ENCODE results near the gene RANBP1.

DNA sequence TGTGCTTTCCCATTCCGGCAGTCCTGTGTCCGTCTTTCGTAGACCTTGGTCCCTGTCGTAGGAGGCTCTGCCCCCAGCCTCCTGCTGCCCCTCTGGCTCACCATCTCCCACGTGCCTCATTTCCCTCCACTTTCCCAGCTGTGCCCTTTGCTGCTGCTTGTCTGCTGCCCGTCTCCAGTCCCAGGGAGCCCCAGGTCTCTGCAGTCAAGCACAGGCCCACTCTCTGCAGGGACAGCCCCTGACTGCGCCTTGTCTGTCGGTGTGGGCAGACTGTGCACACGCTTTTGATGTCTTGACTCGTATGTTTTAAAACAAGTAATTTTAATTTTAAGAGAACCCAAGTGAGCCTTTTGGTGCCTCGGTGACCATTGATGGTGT, 23.4 kb upstream of the RANBP1 start:
- TF ChIP-seq PRPF4 (IDR thresholded peaks at IDR 0.05; ENCODE audit: insufficient read depth, low read depth, low read length, poor library complexity, severe bottlenecking) (no peak), KAT2B (IDR thresholded peaks at IDR 0.05; ENCODE audit: low read depth, low read length) (no peak), CC2D1A (IDR thresholded peaks at IDR 0.05) (no peak), NR2C1 (IDR thresholded peaks at IDR 0.05) (no peak), NR2C1 (tag; IDR thresholded peaks at IDR 0.05) (no peak), BRD4 (IDR thresholded peaks at IDR 0.05) (no peak), RFX5 (IDR thresholded peaks at IDR 0.05; ENCODE audit: low read depth, low read length) (no peak), SIN3B (IDR thresholded peaks at IDR 0.05; ENCODE audit: low read depth) (no peak)
- TF ChIP-seq, protein P1, sequence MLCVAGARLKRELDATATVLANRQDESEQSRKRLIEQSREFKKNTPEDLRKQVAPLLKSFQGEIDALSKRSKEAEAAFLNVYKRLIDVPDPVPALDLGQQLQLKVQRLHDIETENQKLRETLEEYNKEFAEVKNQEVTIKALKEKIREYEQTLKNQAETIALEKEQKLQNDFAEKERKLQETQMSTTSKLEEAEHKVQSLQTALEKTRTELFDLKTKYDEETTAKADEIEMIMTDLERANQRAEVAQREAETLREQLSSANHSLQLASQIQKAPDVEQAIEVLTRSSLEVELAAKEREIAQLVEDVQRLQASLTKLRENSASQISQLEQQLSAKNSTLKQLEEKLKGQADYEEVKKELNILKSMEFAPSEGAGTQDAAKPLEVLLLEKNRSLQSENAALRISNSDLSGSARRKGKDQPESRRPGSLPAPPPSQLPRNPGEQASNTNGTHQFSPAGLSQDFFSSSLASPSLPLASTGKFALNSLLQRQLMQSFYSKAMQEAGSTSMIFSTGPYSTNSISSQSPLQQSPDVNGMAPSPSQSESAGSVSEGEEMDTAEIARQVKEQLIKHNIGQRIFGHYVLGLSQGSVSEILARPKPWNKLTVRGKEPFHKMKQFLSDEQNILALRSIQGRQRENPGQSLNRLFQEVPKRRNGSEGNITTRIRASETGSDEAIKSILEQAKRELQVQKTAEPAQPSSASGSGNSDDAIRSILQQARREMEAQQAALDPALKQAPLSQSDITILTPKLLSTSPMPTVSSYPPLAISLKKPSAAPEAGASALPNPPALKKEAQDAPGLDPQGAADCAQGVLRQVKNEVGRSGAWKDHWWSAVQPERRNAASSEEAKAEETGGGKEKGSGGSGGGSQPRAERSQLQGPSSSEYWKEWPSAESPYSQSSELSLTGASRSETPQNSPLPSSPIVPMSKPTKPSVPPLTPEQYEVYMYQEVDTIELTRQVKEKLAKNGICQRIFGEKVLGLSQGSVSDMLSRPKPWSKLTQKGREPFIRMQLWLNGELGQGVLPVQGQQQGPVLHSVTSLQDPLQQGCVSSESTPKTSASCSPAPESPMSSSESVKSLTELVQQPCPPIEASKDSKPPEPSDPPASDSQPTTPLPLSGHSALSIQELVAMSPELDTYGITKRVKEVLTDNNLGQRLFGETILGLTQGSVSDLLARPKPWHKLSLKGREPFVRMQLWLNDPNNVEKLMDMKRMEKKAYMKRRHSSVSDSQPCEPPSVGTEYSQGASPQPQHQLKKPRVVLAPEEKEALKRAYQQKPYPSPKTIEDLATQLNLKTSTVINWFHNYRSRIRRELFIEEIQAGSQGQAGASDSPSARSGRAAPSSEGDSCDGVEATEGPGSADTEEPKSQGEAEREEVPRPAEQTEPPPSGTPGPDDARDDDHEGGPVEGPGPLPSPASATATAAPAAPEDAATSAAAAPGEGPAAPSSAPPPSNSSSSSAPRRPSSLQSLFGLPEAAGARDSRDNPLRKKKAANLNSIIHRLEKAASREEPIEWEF (CRISPR knock-in tag; IDR thresholded peaks at IDR 0.05), result no peak
- TF ChIP-seq, protein P2, sequence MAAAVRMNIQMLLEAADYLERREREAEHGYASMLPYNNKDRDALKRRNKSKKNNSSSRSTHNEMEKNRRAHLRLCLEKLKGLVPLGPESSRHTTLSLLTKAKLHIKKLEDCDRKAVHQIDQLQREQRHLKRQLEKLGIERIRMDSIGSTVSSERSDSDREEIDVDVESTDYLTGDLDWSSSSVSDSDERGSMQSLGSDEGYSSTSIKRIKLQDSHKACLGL (CRISPR knock-in tag; IDR thresholded peaks at IDR 0.05; ENCODE audit: borderline replicate concordance, poor library complexity, severe bottlenecking), result no peak

Data from K562 (cell line).